Right cardiac atrium (tissue), 5 donors: ENCODE data around the gene GLE1. TPM values are rescaled to one million over a fixed set of nuclear protein-coding genes. Genes with fewer than 3 reads are reported as not detected.
"Not testable (repeated sequence)": the region's sequence is repeated elsewhere in the genome, so short reads cannot be mapped to it uniquely, and the experiment has no call there.

Source experiments
- ATAC-seq, 2 donors: fragments of 200-7000 bp; cut with Tn5 transposase; one replicate each; pipeline versions ENCODE4 v1.8.0 to v1.9.1; 2020; ENCODE audit warnings: moderate library complexity in 2 of 2, mild to moderate bottlenecking in 1 of 2
- DNase-seq, 3 donors: peaks; one replicate each; pipeline ENCODE4 v3.0.0-alpha.2; 2020
- H3K27ac ChIP-seq: one replicate; pipeline ENCODE4 v1.5.1; 2013; ENCODE audit warnings: mild to moderate bottlenecking, low read length, control low read depth, moderate library complexity
- H3K27me3 ChIP-seq: one replicate; pipeline ENCODE4 v1.6.1; 2013; ENCODE audit not compliant: control insufficient read depth, insufficient read depth
- H3K4me1 ChIP-seq: one replicate; pipeline ENCODE4 v1.6.1; 2013; ENCODE audit warnings: low read length; ENCODE audit not compliant: control insufficient read depth, insufficient read depth
- H3K4me3 ChIP-seq: one replicate; pipeline ENCODE4 v1.5.1; 2013; ENCODE audit warnings: low read length, control low read depth
- H3K9me3 ChIP-seq: one replicate; pipeline ENCODE4 v1.6.1; 2013; ENCODE audit warnings: low read length; ENCODE audit not compliant: control insufficient read depth
- WGBS: extraction: QIAGEN DNeasy Blood & Tissue Kit; methylation state at CpG from one replicate; pipeline ENCODE4 v1.1.7; 2013; 5-methylcytosine and 5-hydroxymethylcytosine counted together
- intact Hi-C, 4 donors: fragments of 100-400 bp; cut with DNase I; formaldehyde crosslinking; loops; one replicate each; pipeline versions ENCODE4 v1.11.0 to v1.14.0; 2022 to 2023
- polyA plus RNA-seq: library from polyadenylated mRNA; stranded (reverse); fragments of 200-250 nt; gene quantifications from one replicate; pipeline ENCODE4 v1.2.3, GENCODE V29; 2013
- total RNA-seq, 4 donors: library from RNA; stranded (reverse); fragmentation: NEBNext Ultra II Directional; extraction: Animal tissue kit (Norgen Biotek cat#: 25700); gene quantifications; one replicate each; pipeline ENCODE4 v1.2.1, GENCODE V29; 2021
- donor health status: healthy with polysubstance abuse.
- donor health status: DM: no; HTN: yes; CAD: no.
- donor health status: DM: no; HTN: no; CAD: no.
- donor health status: DM: no; HTN: yes; CAD: no; lungs with severe emphysema.
- donor health status: DM: yes; HTN: yes; CAD: no.

The GLE1 gene
- total and polyA plus RNA-seq, 5 donors = 10.6 to 19.3 (median 17.3) TPM

- intact Hi-C loops = loop anchor here in 1 of 4 donors (5.0 kb wide), 1 partner anchor 41 kb away; no protein-coding TSS in a partner anchor
- DNase-seq (no peak), ATAC-seq (no peak)
- Histone ChIP-seq H3K27ac (no peak overlapping the region), H3K27me3 (no peaks in the 10 kb centered on the region), H3K9me3 (no peaks in the 10 kb centered on the region), H3K4me3 (no peak overlapping the region), H3K4me1 (no peaks in the 10 kb centered on the region)
- WGBS = 82% methylated on average over 2 of the region's 2 CpGs
Observed at GRCh38 chr9:128575916-128576315, 71.4 kb downstream of the GLE1 start.

- intact Hi-C loops = loop anchor here in 1 of 4 donors (5.0 kb wide), 1 partner anchor 40 kb away; no protein-coding TSS in a partner anchor
- Histone ChIP-seq H3K27me3 (no peaks in the 10 kb centered on the region), H3K4me3 (no peak overlapping the region), H3K4me1 (no peaks in the 10 kb centered on the region), H3K27ac (no peak overlapping the region), H3K9me3 (no peaks in the 10 kb centered on the region)
- DNase-seq (no peak), ATAC-seq (no peak)
- 90% methylated on average over 8 of the region's 8 CpGs for WGBS
Observed at GRCh38 chr9:128577206-128577605, 72.7 kb downstream of the GLE1 start.

- H3K27me3 ChIP-seq = no peaks in the 10 kb centered on the region
- H3K27ac ChIP-seq = no peak overlapping the region
- WGBS = 92% methylated on average over 1 of the region's 1 CpG
- DNase-seq (no peak), ATAC-seq (no peak)
- no peaks in the 10 kb centered on the region for H3K4me1 ChIP-seq
- H3K9me3 ChIP-seq = no peaks in the 10 kb centered on the region
- no peak overlapping the region for H3K4me3 ChIP-seq
- intact Hi-C loops = loop anchor here in 1 of 4 donors (5.0 kb wide), 1 partner anchor 38 kb away; no protein-coding TSS in a partner anchor
Observed at GRCh38 chr9:128579194-128579593, 74.7 kb downstream of the GLE1 start.

- Histone ChIP-seq H3K4me3 (no peak overlapping the region), H3K9me3 (no peaks in the 10 kb centered on the region), H3K27me3 (no peaks in the 10 kb centered on the region), H3K4me1 (no peaks in the 10 kb centered on the region), H3K27ac (no peak overlapping the region)
- 88% methylated on average over 10 of the region's 10 CpGs for WGBS
- DNase-seq (no peak), ATAC-seq (no peak)
- intact Hi-C loops = no loop called here
Observed at GRCh38 chr9:128580731-128581130, 76.2 kb downstream of the GLE1 start.

- H3K4me1 ChIP-seq, intact Hi-C loops, H3K4me3 ChIP-seq, H3K27ac ChIP-seq, H3K27me3 ChIP-seq, H3K9me3 ChIP-seq: not testable (repeated sequence)
- WGBS = 54% methylated on average over 8 of the region's 8 CpGs
- DNase-seq (peak; percentile 30 to 76 (median 71)), ATAC-seq (peak; percentile 70 to 82)
Observed at GRCh38 chr9:128585155-128585554, 80.6 kb downstream of the GLE1 start.

GRCh38 chr9:128586934-128587333, 82.4 kb downstream of the GLE1 start:
- ATAC-seq, H3K4me3 ChIP-seq, H3K27ac ChIP-seq, H3K4me1 ChIP-seq, H3K9me3 ChIP-seq, DNase-seq, H3K27me3 ChIP-seq, intact Hi-C loops: not testable (repeated sequence)
- 87% methylated on average over 11 of the region's 11 CpGs for WGBS

GRCh38 chr9:128587453-128587852, 82.9 kb downstream of the GLE1 start:
- Histone ChIP-seq H3K4me3 (no peak overlapping the region), H3K27ac (no peak overlapping the region), H3K27me3 (no peaks in the 10 kb centered on the region), H3K9me3 (no peaks in the 10 kb centered on the region), H3K4me1 (no peaks in the 10 kb centered on the region)
- DNase-seq (no peak), ATAC-seq (no peak)
- intact Hi-C loops = no loop called here
- 75% methylated on average over 6 of the region's 6 CpGs for WGBS

GRCh38 chr9:128588581-128589233, 84.2 kb downstream of the GLE1 start:
- no peaks in the 10 kb centered on the region for H3K4me1 ChIP-seq
- no peaks in the 10 kb centered on the region for H3K27me3 ChIP-seq
- no peak for DNase-seq
- ATAC-seq = no peak
- WGBS = 92% methylated on average over 11 of the region's 11 CpGs
- no peak overlapping the region for H3K4me3 ChIP-seq
- H3K9me3 ChIP-seq = no peaks in the 10 kb centered on the region
- intact Hi-C loops = no loop called here
- no peak overlapping the region for H3K27ac ChIP-seq

Other genes with a start within 250 kb of the GLE1 start
- 100 to 1,000 TPM in 2 of 4 donors, 10 to 100 TPM in 2; 85.6 to 124 (median 101) TPM for gene GOLGA2, start 228.7 kb upstream of the GLE1 start, total RNA-seq
- 84.2 TPM for gene GOLGA2, start 228.7 kb upstream of the GLE1 start, polyA plus RNA-seq
- 10 to 100 TPM; 18.7 to 22.3 (median 20.5) TPM for gene SWI5, start 228.4 kb upstream of the GLE1 start, total RNA-seq
- gene SWI5, start 228.4 kb upstream of the GLE1 start, polyA plus RNA-seq = 33.7 TPM
- gene TRUB2, start 182.3 kb upstream of the GLE1 start, total RNA-seq = 10 to 100 TPM; 19.9 to 29.0 (median 25.9) TPM
- 24.6 TPM for gene TRUB2, start 182.3 kb upstream of the GLE1 start, polyA plus RNA-seq
- 10 to 100 TPM; 26.5 to 28.9 (median 27.6) TPM for gene COQ4, start 181.9 kb upstream of the GLE1 start, total RNA-seq
- gene COQ4, start 181.9 kb upstream of the GLE1 start, polyA plus RNA-seq = 41.8 TPM
- 10 to 100 TPM; 14.7 to 20.4 (median 18.4) TPM for gene SLC27A4, start 164.2 kb upstream of the GLE1 start, total RNA-seq
- 21.7 TPM for gene SLC27A4, start 164.2 kb upstream of the GLE1 start, polyA plus RNA-seq
- gene URM1, start 133.3 kb upstream of the GLE1 start, total RNA-seq = 10 to 100 TPM; 46.5 to 57.4 (median 52.7) TPM
- 44.2 TPM for gene URM1, start 133.3 kb upstream of the GLE1 start, polyA plus RNA-seq
- gene CERCAM, start 83.9 kb upstream of the GLE1 start, total RNA-seq = 10 to 100 TPM; 12.8 to 23.2 (median 17.7) TPM
- gene CERCAM, start 83.9 kb upstream of the GLE1 start, polyA plus RNA-seq = 12.3 TPM
- 10 to 100 TPM; 13.8 to 15.4 (median 14.4) TPM for gene ODF2, start 48.7 kb upstream of the GLE1 start, total RNA-seq
- gene ODF2, start 48.7 kb upstream of the GLE1 start, polyA plus RNA-seq = 9.6 TPM
- 100 to 1,000 TPM; 269 to 312 (median 282) TPM for gene SPTAN1, start 47.9 kb downstream of the GLE1 start, total RNA-seq
- 154 TPM for gene SPTAN1, start 47.9 kb downstream of the GLE1 start, polyA plus RNA-seq
- 10 to 100 TPM; 13.5 to 25.6 (median 18.5) TPM for gene DYNC2I2, start 152.1 kb downstream of the GLE1 start, total RNA-seq
- 30.2 TPM for gene DYNC2I2, start 152.1 kb downstream of the GLE1 start, polyA plus RNA-seq
- 100 to 1,000 TPM; 180 to 210 (median 191) TPM for gene SET, start 184.5 kb downstream of the GLE1 start, total RNA-seq
- gene SET, start 184.5 kb downstream of the GLE1 start, polyA plus RNA-seq = 86.1 TPM
- 1 to 10 TPM; 4.7 to 8.7 (median 7.4) TPM for gene PKN3, start 197.8 kb downstream of the GLE1 start, total RNA-seq
- gene PKN3, start 197.8 kb downstream of the GLE1 start, polyA plus RNA-seq = 6.5 TPM
- gene ZDHHC12, start 219.4 kb downstream of the GLE1 start, total RNA-seq = 10 to 100 TPM in 1 of 4 donors, 1 to 10 TPM in 3; 8.3 to 11.5 (median 9.4) TPM
- 13.1 TPM for gene ZDHHC12, start 219.4 kb downstream of the GLE1 start, polyA plus RNA-seq